OCI-LY3 (cell line): Measurements from ENCODE around the gene OR56A1.

Experiments
- CTCF ChIP-seq: fragments of 200-600, 300-600 bp; sonication (generic); IDR thresholded peaks from 2 replicates; pipeline ENCODE4 v1.5.1; 2014; ENCODE audit warnings: antibody characterized with exemption, low read length, low read depth
- EZH2phosphoT487 ChIP-seq: fragments of 200-600 bp; shearing (Covaris generic); IDR thresholded peaks from 2 replicates; pipeline ENCODE4 v1.6.1; 2018; ENCODE audit warnings: antibody characterized with exemption, mixed run types, low read depth

- TF ChIP-seq CTCF (no peak), EZH2phosphoT487 (no peak)
Measured at GRCh38 chr11:6057452-6057851, 26.9 kb upstream of the OR56A1 start.
